ENCODE measurements around the gene CD48. TPM values are rescaled to one million over a fixed set of nuclear protein-coding genes. Genes with fewer than 3 reads are reported as not detected.
A peak's percentile ranks its signal among the peaks of the same experiment; 100 is the strongest.
"Not testable (repeated sequence)": the region's sequence is repeated elsewhere in the genome, so short reads cannot be mapped to it uniquely, and the experiment has no call there.

The CD48 gene
- total RNA-seq, 4 donors from 2014 or later: 1.1 to 14.6 (median 2.6) TPM

DNA sequence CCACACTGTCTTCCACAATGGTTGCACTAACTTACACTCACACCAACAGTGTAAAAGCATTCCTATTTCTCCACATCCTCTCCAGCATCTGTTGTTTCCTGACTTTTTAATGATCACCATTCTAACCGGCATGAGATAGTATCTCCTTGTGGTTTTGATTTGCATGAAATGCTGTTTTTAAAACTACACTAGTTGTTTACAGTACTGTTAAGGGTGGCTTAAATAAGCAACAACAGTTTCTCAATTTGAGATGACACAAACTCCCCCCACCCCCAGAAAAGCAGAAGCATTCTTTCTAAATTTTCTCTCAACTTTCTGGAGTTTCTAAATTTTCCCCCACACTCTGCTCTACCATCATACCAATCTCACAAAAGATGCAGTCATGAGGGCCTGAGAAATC, 20.4 kb upstream of the CD48 start:
- Histone ChIP-seq H3K9me3 (peaks cover 0 to 2% (median under 1%) of the 10 kb centered on the region in 4 donors), H3K4me1 (no peaks in the 10 kb centered on the region), H3K27me3 (no peaks in the 10 kb centered on the region), H3K36me3 (no peaks in the 10 kb centered on the region), H3K27ac (replicated peaks in 1 of 4) (no peak overlapping the region), H3K4me3 (no peak overlapping the region)
- intact Hi-C loops (cut with DNase I): no loop called here
- no peak for DNase-seq (ENCODE audit: extremely low spot score)
- TF ChIP-seq, protein P1, sequence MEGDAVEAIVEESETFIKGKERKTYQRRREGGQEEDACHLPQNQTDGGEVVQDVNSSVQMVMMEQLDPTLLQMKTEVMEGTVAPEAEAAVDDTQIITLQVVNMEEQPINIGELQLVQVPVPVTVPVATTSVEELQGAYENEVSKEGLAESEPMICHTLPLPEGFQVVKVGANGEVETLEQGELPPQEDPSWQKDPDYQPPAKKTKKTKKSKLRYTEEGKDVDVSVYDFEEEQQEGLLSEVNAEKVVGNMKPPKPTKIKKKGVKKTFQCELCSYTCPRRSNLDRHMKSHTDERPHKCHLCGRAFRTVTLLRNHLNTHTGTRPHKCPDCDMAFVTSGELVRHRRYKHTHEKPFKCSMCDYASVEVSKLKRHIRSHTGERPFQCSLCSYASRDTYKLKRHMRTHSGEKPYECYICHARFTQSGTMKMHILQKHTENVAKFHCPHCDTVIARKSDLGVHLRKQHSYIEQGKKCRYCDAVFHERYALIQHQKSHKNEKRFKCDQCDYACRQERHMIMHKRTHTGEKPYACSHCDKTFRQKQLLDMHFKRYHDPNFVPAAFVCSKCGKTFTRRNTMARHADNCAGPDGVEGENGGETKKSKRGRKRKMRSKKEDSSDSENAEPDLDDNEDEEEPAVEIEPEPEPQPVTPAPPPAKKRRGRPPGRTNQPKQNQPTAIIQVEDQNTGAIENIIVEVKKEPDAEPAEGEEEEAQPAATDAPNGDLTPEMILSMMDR (IDR thresholded peaks at IDR 0.05): no peak
- TF ChIP-seq EP300 (IDR thresholded peaks at IDR 0.05) (no peak), POLR2AphosphoS5 (IDR thresholded peaks at IDR 0.05) (no peak), POLR2A (IDR thresholded peaks at IDR 0.05; ENCODE audit: low read depth) (no peak)
- WGBS: 96% methylated on average over 1 of the region's 1 CpG

DNA sequence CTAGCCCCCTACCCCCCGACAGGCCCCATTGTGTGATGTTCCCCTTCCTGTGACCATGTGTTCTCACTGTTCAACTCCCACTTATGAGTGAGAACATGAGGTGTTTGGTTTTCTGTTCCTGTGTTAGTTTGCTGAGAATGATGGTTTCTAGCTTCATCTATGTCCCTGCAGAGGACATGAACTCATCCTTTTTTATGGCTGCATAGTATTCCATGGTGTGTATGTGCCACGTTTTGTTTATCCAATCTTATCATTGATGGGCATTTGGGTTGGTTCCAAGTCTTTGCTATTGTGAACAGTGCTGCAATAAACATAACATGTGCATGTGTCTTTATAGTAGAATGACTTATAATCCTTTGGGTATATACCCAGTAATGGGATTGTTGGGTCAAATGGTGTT, 19.9 kb upstream of the CD48 start:
- DNase-seq (ENCODE audit: extremely low spot score); intact Hi-C loops (cut with DNase I); H3K36me3 ChIP-seq; H3K27ac ChIP-seq (replicated peaks in 1 of 4); H3K27me3 ChIP-seq; H3K4me1 ChIP-seq; H3K9me3 ChIP-seq; H3K4me3 ChIP-seq: not testable (repeated sequence)
- WGBS: 77% methylated on average over 2 of the region's 2 CpGs

DNA sequence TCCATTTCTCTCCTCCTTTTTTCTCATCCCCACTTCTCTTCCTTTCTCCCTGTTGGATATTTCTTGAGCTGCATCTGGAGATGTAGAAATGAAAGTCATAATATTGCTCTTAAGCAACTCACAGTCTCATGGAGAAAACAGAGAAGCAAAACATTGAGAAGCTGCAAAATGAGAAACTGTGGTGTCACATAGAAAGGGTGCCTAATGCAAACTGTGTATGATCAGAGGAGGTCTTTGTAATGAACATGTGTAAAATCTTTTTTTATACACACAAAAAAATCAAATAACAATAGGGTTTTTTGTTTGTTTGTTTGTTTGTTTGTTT, 15.7 kb upstream of the CD48 start:
- DNase-seq (ENCODE audit: extremely low spot score): no peak
- intact Hi-C loops (cut with DNase I): loop anchor here (5.0 kb wide), 1 partner anchor 370 kb away; the partner anchor contains the start of gene KLHDC9
- no peak for TF ChIP-seq EP300 (IDR thresholded peaks at IDR 0.05)
- Histone ChIP-seq H3K27ac (replicated peaks in 1 of 4) (no peak overlapping the region), H3K4me1 (peaks cover 0 to 5% (median 0%) of the 10 kb centered on the region in 4 donors), H3K4me3 (no peak overlapping the region), H3K27me3 (no peaks in the 10 kb centered on the region), H3K9me3 (no peaks in the 10 kb centered on the region), H3K36me3 (no peaks in the 10 kb centered on the region)

DNA sequence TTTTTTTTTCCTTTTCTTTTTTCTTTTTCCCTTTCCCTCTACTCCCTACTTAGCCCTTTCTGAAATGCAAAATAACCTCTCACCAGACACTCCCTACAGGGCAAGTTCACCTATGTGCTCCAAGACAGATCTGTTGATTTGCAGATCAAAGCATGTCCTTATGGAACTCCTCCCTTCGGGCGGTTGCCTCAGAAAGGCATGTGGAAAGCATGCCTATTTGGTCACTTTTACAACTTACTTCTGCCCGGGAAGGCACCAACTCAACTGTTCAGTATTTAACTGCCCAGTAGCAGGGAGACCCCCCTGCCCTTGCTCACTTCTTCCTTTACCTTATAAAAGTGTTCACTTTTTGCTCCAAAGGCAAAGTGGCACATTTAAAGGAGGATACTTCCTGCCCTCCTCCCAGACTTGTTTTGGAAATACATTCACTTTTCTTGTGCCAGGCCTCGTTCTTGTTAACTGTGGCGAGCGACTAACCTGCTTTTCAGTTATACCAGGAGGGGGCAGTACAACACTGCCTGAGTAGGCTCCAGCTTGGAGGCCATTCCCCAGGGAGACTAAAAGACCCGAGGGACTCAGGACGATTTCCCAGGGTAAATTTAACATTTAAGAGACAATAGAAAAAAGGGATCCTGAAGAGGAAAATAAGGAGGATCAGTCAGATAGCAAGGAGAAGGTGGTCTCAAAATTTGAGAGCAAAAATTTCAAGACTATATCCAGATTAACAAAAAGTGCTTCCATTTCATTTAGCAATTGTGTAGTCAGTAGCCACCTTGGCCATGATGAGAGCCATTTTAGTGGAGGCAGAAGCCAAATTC, 15.1 kb upstream of the CD48 start:
- Histone ChIP-seq H3K27me3 (no peaks in the 10 kb centered on the region), H3K9me3 (no peaks in the 10 kb centered on the region), H3K36me3 (no peaks in the 10 kb centered on the region), H3K4me3 (no peak overlapping the region), H3K4me1 (peaks cover 0 to 5% (median 0%) of the 10 kb centered on the region in 4 donors), H3K27ac (replicated peaks in 1 of 4) (no peak overlapping the region)
- DNase-seq (ENCODE audit: extremely low spot score): no peak
- TF ChIP-seq, protein P1 (IDR thresholded peaks at IDR 0.05): peak; percentile 47 to 68 (median 49)
- TF ChIP-seq EP300 (IDR thresholded peaks at IDR 0.05): no peak
- 14% methylated on average over 8 of the region's 8 CpGs for WGBS
- intact Hi-C loops (cut with DNase I): loop anchor here (5.0 kb wide), 1 partner anchor 371 kb away; the partner anchor contains the start of gene KLHDC9

DNA sequence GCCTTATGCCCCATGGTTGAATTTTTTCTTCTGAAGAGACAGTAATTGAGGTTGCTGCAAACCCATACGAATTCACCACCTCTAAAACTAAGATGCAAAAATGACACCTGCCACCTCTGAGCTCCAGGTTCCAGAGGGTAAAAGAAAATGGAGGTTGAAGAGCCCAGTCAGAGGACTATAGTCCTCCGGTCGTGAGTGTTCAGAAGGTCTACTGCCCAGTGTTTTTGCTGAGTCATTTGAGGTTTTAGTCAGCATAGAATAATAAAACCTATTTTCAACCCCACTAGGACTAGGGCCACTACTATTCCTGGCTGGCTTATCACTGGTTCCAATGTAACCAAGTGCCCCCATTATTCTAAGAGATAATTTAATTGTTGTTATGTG, 14.5 kb upstream of the CD48 start:
- no peak overlapping the region for H3K4me3 ChIP-seq
- peaks cover 0 to 5% (median 0%) of the 10 kb centered on the region in 4 donors for H3K4me1 ChIP-seq
- intact Hi-C loops (cut with DNase I): loop anchor here (5.0 kb wide), 1 partner anchor 371 kb away; the partner anchor contains the start of gene KLHDC9
- H3K27ac ChIP-seq (replicated peaks in 1 of 4): no peak overlapping the region
- TF ChIP-seq POLR2A (IDR thresholded peaks at IDR 0.05; ENCODE audit: low read depth) (no peak), POLR2AphosphoS5 (IDR thresholded peaks at IDR 0.05) (no peak), EP300 (IDR thresholded peaks at IDR 0.05) (no peak)
- TF ChIP-seq, protein P1 (IDR thresholded peaks at IDR 0.05): no peak
- H3K36me3 ChIP-seq: no peaks in the 10 kb centered on the region
- 41% methylated on average over 3 of the region's 3 CpGs for WGBS
- H3K9me3 ChIP-seq: no peaks in the 10 kb centered on the region
- no peak for DNase-seq (ENCODE audit: extremely low spot score)
- H3K27me3 ChIP-seq: no peaks in the 10 kb centered on the region
